DND-41 (cell line): ENCODE results near the gene TPM4.

ENCODE experiments used
- CTCF ChIP-seq: IDR thresholded peaks from 2 replicates; pipeline ENCODE4 v1.5.1; 2012; ENCODE audit warnings: borderline replicate concordance, low read length, moderate library complexity, mild to moderate bottlenecking; ENCODE audit not compliant: poor library complexity, severe bottlenecking; ENCODE audit errors: extremely low read depth
- EZH2 ChIP-seq: IDR thresholded peaks from 3 replicates; pipeline ENCODE4 v1.6.1; 2012; ENCODE audit warnings: borderline replicate concordance, low read depth, mild to moderate bottlenecking, moderate library complexity, low read length, inconsistent platforms; ENCODE audit not compliant: severe bottlenecking

GRCh38 chr19:16073988-16074387 lies 2.3 kb upstream of the TPM4 start:
- no peak for TF ChIP-seq CTCF
- TF ChIP-seq EZH2 = no peak
